T-helper 2 cell treated with Interferon-gamma antibody and Interleukin-4, amounts not matched to agents 100 ng/mL and 5 ng/mL, for 36 hours (primary cell): ENCODE results near the gene LRBA. TPM values are rescaled to one million over a fixed set of nuclear protein-coding genes. Genes with fewer than 3 reads are reported as not detected.

Experiments
- intact Hi-C: fragments of 100-400 bp; cut with micrococcal nuclease; formaldehyde crosslinking; loops from one replicate; pipeline ENCODE4 v1.15.1; 2023
- total RNA-seq: library from RNA; stranded (reverse); gene quantifications from 2 replicates; pipeline ENCODE4 v1.2.3, GENCODE V29; 2022

Gene LRBA
- total RNA-seq, 1 donor from 2014 or later, result 42.4 TPM

DNA sequence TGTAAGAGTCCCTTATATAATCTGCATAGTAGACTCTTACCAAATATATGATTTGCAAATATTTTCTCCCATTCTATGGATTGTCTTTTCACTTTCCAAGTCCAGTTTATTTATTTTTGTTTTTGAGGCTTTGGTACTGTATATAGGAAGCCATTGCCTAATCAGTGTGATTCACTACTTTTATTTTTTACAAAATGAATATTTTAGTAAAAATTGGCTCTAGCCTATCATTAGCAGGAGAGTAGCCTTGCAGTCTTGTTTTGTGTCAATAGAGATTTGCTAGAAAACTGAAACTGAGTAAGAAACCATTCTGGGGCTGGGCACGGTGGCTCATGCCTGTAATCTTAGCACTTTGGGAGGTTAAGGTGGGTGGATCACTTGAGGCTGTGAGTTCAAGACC lies 633.1 kb downstream of the LRBA start:
- intact Hi-C loops, result no loop called here

DNA sequence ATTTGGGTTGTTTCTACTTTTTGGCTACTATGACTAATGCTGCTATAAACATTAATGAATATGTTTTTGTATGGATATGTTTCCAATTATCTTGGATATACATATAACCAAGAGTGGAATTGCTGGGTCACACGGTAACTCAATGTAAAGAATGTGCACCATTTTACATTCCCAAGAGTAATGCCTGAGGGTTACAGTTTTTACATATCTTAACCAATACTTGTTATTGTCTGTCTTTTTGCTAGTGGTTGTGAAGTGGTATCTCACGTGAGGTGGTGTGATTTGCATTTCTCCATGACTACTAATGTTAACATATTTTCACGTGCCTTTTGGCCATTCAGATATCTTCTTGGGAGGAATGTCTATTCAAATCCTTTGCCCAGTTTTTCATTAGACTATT lies 633.5 kb downstream of the LRBA start:
- intact Hi-C loops, result no loop called here

GRCh38 chr4:150381036-150381435 lies 634.0 kb downstream of the LRBA start:
- intact Hi-C loops, result no loop called here

DNA sequence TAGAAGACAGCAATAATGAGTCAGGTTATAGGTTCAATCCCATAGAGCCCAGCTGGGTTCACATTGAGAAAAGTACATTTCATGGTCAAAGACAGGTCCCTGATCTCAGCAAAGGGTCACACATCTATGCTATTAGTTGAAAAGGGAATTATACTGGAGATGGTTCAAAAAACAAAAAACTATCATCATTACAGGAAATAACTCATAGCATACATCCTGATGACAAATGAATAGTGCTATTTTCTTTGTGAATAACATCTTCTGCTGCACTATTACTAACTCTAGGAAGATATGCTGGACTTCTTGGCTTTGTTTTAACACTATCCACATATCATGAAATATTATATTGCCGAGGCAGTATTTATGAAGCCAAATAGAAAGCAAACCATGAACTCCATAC lies 635.6 kb downstream of the LRBA start:
- intact Hi-C loops, result no loop called here

GRCh38 chr4:150375025-150375424 lies 640.1 kb downstream of the LRBA start:
- intact Hi-C loops, result no loop called here

- intact Hi-C loops, result no loop called here
These were observed 643.2 kb downstream of the LRBA start for GRCh38 chr4:150371869-150372268.

- intact Hi-C loops, result no loop called here
These were observed 645.4 kb downstream of the LRBA start for GRCh38 chr4:150369434-150370380.

DNA sequence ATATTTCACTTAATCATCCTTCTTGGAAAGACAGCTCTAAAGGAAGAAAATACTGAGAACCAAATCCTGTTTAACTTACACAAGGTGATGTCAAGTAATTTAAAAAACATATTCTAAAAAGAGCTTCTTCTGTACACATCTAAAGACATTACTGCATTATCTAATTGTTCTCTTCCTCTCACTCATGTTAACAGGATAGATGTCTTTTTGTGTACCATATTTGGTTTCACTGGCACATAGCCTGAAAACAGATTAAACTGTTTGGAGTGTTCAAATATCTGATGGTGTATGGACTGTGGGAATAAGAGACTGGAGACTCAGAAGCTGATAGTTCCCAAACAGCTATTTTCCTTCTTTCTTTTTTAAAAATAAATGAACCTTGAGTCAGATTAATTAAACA lies 646.4 kb downstream of the LRBA start:
- intact Hi-C loops, result no loop called here

DNA sequence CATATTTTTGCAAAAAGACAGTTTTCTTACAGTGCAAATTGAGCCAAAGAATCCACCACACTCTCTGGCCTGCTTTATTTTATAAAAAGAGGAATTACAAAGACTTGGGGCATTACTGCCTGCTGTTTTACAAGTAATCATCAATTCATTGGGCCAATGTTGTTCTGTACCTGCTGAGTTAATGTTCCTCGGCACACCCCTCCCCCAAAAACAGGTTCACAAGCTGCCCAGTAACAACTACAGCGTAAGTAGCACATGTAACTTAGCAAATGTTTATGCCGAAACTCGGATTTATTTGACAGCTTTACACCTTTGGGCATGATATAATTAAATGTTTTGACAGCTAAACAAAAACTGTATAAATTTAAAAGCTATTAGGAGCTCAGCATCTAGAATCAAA lies 647.8 kb downstream of the LRBA start:
- intact Hi-C loops, result no loop called here

DNA sequence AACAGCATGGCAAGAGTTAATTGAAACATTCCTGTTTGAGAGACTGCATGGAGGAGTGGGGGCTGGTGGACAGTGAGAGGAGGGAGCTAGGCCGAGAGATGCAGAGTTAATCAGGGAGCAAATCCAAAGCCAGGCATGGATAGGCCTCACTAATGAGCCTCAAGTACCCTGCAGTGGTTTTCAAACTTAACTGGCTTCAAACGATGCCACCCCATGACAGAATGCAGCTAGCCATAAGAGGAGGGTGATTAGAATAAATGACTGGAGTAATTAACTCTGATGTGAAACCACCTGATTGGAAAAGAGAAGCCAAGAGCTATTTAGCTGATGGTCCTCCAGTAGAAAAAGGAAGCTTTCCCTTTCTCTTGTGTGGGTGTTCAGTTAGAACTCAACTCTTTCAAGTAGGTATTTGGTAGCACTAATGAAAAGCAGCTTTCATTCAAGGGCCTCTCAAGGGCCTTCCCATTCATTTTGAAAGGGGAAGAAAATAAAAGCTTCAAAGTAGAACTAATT lies 648.5 kb downstream of the LRBA start:
- intact Hi-C loops, result no loop called here

DNA sequence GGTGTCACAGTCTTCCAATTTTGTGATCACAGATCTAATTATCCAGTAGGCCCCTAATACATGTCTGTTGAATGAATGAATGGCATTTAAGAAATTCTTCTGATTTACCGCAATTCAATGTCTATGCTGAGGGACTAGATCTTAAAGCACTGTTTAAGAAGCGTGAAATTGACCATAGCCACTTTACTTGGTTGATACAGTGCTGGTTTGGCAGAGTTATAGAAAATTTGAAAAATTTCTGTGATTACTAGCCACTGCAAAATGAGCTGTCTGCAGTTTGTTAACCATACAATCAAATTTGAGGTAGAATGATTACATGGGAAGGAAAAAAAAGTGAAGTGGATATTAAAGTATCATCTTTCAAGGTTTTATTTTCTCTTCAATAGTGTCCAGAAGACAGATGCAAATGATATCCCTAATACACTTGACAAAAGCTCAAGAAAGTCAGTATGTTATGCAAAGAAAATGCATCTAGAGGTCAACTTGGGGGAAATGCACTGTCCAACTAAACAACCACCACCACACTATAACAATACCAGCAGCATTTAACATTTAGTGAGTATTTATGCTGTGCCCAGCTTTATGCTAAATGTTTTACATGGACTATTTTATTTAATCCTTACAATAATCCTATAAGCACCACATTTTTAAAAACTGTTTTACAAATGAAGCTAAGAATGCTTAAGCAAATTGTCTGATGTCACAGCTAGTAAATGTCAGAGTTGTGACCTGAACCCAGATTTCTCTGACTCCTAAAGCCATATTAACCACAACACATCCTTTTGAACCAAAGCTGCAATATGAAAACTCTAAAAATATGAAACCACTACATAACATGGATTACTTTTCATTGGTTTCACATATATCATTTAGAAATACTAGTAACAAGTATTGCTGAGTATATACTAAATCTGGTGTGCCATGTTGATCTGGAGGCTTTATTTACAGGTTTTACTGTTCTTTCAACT lies 651.1 kb downstream of the LRBA start:
- intact Hi-C loops, result no loop called here

GRCh38 chr4:150358691-150359090 lies 656.4 kb downstream of the LRBA start:
- intact Hi-C loops, result no loop called here

- intact Hi-C loops, result no loop called here
These were observed 657.3 kb downstream of the LRBA start for GRCh38 chr4:150357829-150358228.

GRCh38 chr4:150355858-150356455 lies 659.1 kb downstream of the LRBA start:
- intact Hi-C loops, result no loop called here

DNA sequence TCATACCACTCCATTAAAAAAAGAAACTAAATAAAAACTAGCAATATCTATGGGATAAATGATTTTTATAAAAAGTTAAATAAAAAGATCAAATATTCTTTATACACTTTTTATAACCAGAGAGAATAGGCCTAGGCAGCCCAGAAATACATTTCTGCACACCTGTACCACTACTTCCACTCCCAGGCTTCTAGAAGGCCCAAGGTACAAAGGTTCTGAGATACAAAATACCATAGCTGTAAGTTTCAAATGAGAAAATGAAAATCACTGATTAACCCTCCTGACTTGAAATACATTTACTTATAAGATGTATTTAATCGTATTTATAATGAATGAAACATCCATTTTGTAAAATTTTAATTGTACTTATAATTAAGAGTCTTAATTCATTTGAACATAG lies 659.7 kb downstream of the LRBA start:
- intact Hi-C loops, result no loop called here

- intact Hi-C loops, result loop anchor here (5.0 kb wide), 1 partner anchor 52 kb away; no protein-coding TSS in a partner anchor
These were observed 660.8 kb downstream of the LRBA start for GRCh38 chr4:150354214-150354796.

DNA sequence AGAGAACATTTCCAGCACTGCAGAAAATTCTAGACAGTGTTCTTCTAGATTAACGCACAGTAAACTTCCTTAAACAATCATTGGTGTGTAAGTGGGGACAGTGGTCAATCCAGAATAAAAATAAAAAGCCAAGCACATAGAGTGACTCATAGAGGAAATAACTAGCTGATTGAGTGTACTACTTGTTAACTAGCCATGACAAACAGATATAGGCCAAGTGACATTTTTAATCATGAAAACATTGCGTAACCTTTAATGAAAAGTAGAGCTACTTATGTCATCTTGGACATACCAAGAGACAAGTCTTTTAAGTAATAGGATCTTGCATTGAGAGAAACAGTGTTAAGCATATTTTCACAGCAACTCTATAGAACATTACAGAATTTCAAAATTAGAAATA lies 667.0 kb downstream of the LRBA start:
- intact Hi-C loops, result no loop called here

DNA sequence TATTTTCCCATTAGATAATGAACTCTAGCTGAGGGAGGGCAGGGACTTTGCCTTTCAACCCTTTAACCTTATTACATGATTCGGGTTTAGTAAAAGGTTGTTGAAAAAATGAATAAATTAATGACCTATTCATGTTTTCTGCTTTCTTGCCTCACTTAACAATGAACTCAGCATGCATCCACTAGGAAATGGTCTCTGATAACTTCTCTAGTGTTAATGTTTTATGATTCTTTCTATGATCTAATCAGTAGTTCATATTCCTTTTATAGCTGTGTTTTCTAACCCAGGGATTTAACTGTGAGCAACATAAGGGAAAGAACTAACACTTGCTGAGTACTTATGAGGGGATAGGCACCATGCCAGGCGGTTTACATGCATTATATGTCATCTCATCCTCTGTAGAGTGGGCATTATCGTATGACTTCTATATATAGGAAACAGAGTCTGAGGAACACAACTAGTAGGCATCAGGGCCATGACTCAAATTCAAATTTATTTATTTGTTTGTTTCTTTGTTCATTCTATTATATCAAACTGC lies 669.8 kb downstream of the LRBA start:
- intact Hi-C loops, result no loop called here

GRCh38 chr4:150343796-150344195 lies 671.3 kb downstream of the LRBA start:
- intact Hi-C loops, result no loop called here

DNA sequence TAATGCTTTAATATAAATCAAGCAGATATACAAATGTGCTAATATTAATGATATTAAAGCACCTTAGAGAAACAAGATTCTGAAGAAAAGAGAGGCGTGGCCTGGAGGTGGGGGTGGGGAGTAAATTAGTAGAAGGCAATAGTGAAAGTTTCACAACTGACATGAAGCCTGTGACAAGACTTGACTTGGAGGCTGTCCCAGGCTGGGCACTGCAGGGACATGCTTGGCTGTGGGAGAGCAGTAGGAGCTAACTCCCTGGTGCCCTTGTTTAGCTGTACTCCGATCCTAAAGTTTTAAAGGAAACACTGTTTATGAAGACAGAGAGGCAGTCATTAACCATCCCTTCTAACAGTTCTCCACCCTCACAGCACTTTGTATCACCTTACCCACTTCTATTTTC lies 672.1 kb downstream of the LRBA start:
- intact Hi-C loops, result no loop called here

DNA sequence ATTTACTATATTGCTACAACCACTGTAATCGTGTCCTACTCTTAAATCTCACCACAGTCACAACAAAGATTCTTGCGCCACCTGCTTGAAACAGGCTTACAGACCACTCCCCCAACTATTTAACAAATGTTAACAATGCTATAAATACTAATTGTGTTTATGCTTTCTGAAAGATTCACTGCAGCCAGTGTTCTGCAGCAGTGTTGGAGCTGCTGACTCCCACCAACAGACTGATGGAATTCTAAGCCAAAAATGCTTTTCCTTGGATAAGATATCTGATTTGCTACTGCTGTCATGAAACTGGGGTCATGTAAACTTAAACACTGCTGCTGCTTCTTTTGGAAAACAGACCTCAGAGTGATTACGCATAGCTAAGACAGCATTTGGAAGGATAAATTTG lies 677.4 kb downstream of the LRBA start:
- intact Hi-C loops, result no loop called here
